Small intestine (tissue), 7 donors: ENCODE results near the gene UTS2B. TPM values are rescaled to one million over a fixed set of nuclear protein-coding genes. Genes with fewer than 3 reads are reported as not detected.

Source experiments
- DNase-seq, 2 donors: peaks; one replicate each; pipeline versions ENCODE4 v3.0.0 to v3.0.0-alpha.2; 2013
- FAIRE-seq: peaks from 2 replicates; lab custom pipeline; 2012; peaks lifted over from hg19 to GRCh38; lab: Jason Lieb, UNC
- H3K27ac ChIP-seq, 3 donors: one replicate each; pipeline ENCODE4 v1.5.1; 2013; ENCODE audit warnings: low read length in 2 of 3, mild to moderate bottlenecking in 2 of 3, control low read depth in 1 of 3, inconsistent platforms in 1 of 3, low read depth in 1 of 3, moderate library complexity in 1 of 3
- H3K27me3 ChIP-seq, 3 donors: one replicate each; pipeline ENCODE4 v1.6.1; 2013; ENCODE audit warnings: low read length in 3 of 3, inconsistent platforms in 1 of 3; ENCODE audit not compliant: control insufficient read depth in 3 of 3, insufficient read depth in 3 of 3
- H3K36me3 ChIP-seq, 3 donors: one replicate each; pipeline ENCODE4 v1.6.1; 2013; ENCODE audit warnings: low read length in 3 of 3, inconsistent platforms in 1 of 3, low read depth in 1 of 3, mild to moderate bottlenecking in 1 of 3, moderate library complexity in 1 of 3; ENCODE audit not compliant: control insufficient read depth in 3 of 3, insufficient read depth in 2 of 3
- H3K4me1 ChIP-seq, 3 donors: one replicate each; pipeline ENCODE4 v1.6.1; 2013; ENCODE audit warnings: low read length in 2 of 3, inconsistent platforms in 1 of 3, low read depth in 1 of 3, mild to moderate bottlenecking in 1 of 3, moderate library complexity in 1 of 3; ENCODE audit not compliant: control insufficient read depth in 3 of 3, insufficient read depth in 2 of 3
- H3K4me3 ChIP-seq, 3 donors: one replicate each; pipeline ENCODE4 v1.5.1; 2013; ENCODE audit warnings: low read length in 3 of 3, control low read depth in 1 of 3, inconsistent platforms in 1 of 3, low read depth in 1 of 3, mild to moderate bottlenecking in 1 of 3, moderate library complexity in 1 of 3
- H3K9me3 ChIP-seq, 2 donors: one replicate each; pipeline ENCODE4 v1.6.1; 2013; ENCODE audit warnings: low read depth in 1 of 2, low read length in 1 of 2; ENCODE audit not compliant: control insufficient read depth in 2 of 2, insufficient read depth in 1 of 2
- WGBS, 3 donors: extraction: QIAGEN DNeasy Blood & Tissue Kit; methylation state at CpG; one replicate each; pipeline ENCODE4 v1.1.7; 2013; 5-methylcytosine and 5-hydroxymethylcytosine counted together
- polyA plus RNA-seq, 4 donors: library from polyadenylated mRNA; stranded (reverse) in 3 of 4; unstranded in 1 of 4; fragments of 200-250 nt in 3 of 4; fragments of 120-200 nt in 1 of 4; gene quantifications; one replicate each; pipeline versions ENCODE4 v1.2.1 to v1.2.3, GENCODE V29; 2013
- donor health status: healthy with polysubstance abuse.
- donor health status: control.
- donor health status: control.
- donor health status: Bipolar disorder and iron deficiency.
- donor health status: healthy.

Gene UTS2B
- polyA plus RNA-seq, 4 donors: 0.09 to 0.22 TPM; not detected in 2

- DNase-seq (no peak), FAIRE-seq (no peak)
- no peaks in the 10 kb centered on the region for H3K4me1 ChIP-seq
- H3K27me3 ChIP-seq: no peaks in the 10 kb centered on the region
- peaks cover 0 to 14% (median 6%) of the 10 kb centered on the region in 3 donors for H3K36me3 ChIP-seq
- H3K27ac ChIP-seq: no peak overlapping the region
- H3K9me3 ChIP-seq: no peaks in the 10 kb centered on the region
- WGBS, 3 donors: 82 to 97% (median 93%) methylated on average over 5 of the region's 5 CpGs
- H3K4me3 ChIP-seq: no peak overlapping the region
Observed at GRCh38 chr3:191368755-191369615, 38.7 kb upstream of the UTS2B start.

- Histone ChIP-seq H3K4me3 (no peak overlapping the region), H3K4me1 (no peaks in the 10 kb centered on the region), H3K27ac (no peak overlapping the region), H3K9me3 (no peaks in the 10 kb centered on the region), H3K36me3 (peaks cover under 1 to 17% (median 11%) of the 10 kb centered on the region in 3 donors), H3K27me3 (no peaks in the 10 kb centered on the region)
- FAIRE-seq: no peak
- no peak for DNase-seq
- 70 to 84% (median 82%) methylated on average over 2 of the region's 2 CpGs for WGBS, 3 donors
Observed at GRCh38 chr3:191366675-191367074, 36.3 kb upstream of the UTS2B start.

- H3K36me3 ChIP-seq: peaks cover 6 to 12% (median 11%) of the 10 kb centered on the region in 3 donors
- no peak overlapping the region for H3K4me3 ChIP-seq
- DNase-seq (peak; percentile 17 to 37), FAIRE-seq (no peak)
- H3K27me3 ChIP-seq: no peaks in the 10 kb centered on the region
- H3K4me1 ChIP-seq: no peaks in the 10 kb centered on the region
- no peaks in the 10 kb centered on the region for H3K9me3 ChIP-seq
- H3K27ac ChIP-seq: no peak overlapping the region
- WGBS, 3 donors: 73 to 84% (median 84%) methylated on average over 4 of the region's 4 CpGs
Observed at GRCh38 chr3:191363221-191363620, 32.9 kb upstream of the UTS2B start.

GRCh38 chr3:191362524-191363090 lies 32.3 kb upstream of the UTS2B start:
- FAIRE-seq: no peak
- 83 to 94% (median 89%) methylated on average over 2 of the region's 2 CpGs for WGBS, 3 donors
- Histone ChIP-seq H3K9me3 (no peaks in the 10 kb centered on the region), H3K27me3 (no peaks in the 10 kb centered on the region), H3K36me3 (peaks cover 6 to 14% (median 12%) of the 10 kb centered on the region in 3 donors), H3K27ac (no peak overlapping the region), H3K4me1 (no peaks in the 10 kb centered on the region), H3K4me3 (no peak overlapping the region)
- no peak for DNase-seq

- peaks cover 6 to 14% (median 12%) of the 10 kb centered on the region in 3 donors for H3K36me3 ChIP-seq
Observed at GRCh38 chr3:191362037-191362436, 31.7 kb upstream of the UTS2B start.

GRCh38 chr3:191361456-191361855 lies 31.1 kb upstream of the UTS2B start:
- no peak overlapping the region for H3K4me3 ChIP-seq
- H3K4me1 ChIP-seq: no peaks in the 10 kb centered on the region
- 95 to 100% (median 96%) methylated on average over 1 of the region's 1 CpG for WGBS, 3 donors
- H3K27ac ChIP-seq: no peak overlapping the region
- DNase-seq (no peak), FAIRE-seq (no peak)
- peaks cover 6 to 14% (median 7%) of the 10 kb centered on the region in 3 donors for H3K36me3 ChIP-seq
- no peaks in the 10 kb centered on the region for H3K27me3 ChIP-seq
- no peaks in the 10 kb centered on the region for H3K9me3 ChIP-seq

More at GRCh38 chr3:191362037-191362436, 31.7 kb upstream of the UTS2B start:
- DNase-seq (no peak), FAIRE-seq (no peak)
- H3K27me3 ChIP-seq: no peaks in the 10 kb centered on the region
- H3K9me3 ChIP-seq: no peaks in the 10 kb centered on the region
- no peaks in the 10 kb centered on the region for H3K4me1 ChIP-seq
- 73 to 82% (median 74%) methylated on average over 4 of the region's 4 CpGs for WGBS, 3 donors
- H3K27ac ChIP-seq: no peak overlapping the region
- no peak overlapping the region for H3K4me3 ChIP-seq

GRCh38 chr3:191360620-191361019 lies 30.3 kb upstream of the UTS2B start:
- Histone ChIP-seq H3K36me3 (peaks cover 6 to 14% (median 7%) of the 10 kb centered on the region in 3 donors), H3K4me1 (no peaks in the 10 kb centered on the region), H3K27me3 (no peaks in the 10 kb centered on the region), H3K4me3 (no peak overlapping the region), H3K9me3 (no peaks in the 10 kb centered on the region), H3K27ac (no peak overlapping the region)
- FAIRE-seq: no peak
- WGBS, 3 donors: 79 to 84% (median 80%) methylated on average over 3 of the region's 3 CpGs
- DNase-seq: no peak

GRCh38 chr3:191358929-191359328 lies 28.6 kb upstream of the UTS2B start:
- Histone ChIP-seq H3K4me1 (no peaks in the 10 kb centered on the region), H3K36me3 (peaks cover 6 to 11% (median 7%) of the 10 kb centered on the region in 3 donors), H3K9me3 (no peaks in the 10 kb centered on the region), H3K4me3 (no peak overlapping the region), H3K27me3 (no peaks in the 10 kb centered on the region), H3K27ac (no peak overlapping the region)
- FAIRE-seq (no peak), DNase-seq (no peak)
- WGBS, 3 donors: 70 to 78% (median 70%) methylated on average over 2 of the region's 2 CpGs
